GM21786 (cell line): ENCODE results near the gene LYVE1.
"Not testable (repeated sequence)": the region's sequence is repeated elsewhere in the genome, so short reads cannot be mapped to it uniquely, and the experiment has no call there.

Experiments used
- ATAC-seq: cut with Tn5 transposase; IDR thresholded peaks from one replicate; pipeline ENCODE4 v1.9.1; 2021; ENCODE audit not compliant: unreplicated experiment

Gene LYVE1, protein sequence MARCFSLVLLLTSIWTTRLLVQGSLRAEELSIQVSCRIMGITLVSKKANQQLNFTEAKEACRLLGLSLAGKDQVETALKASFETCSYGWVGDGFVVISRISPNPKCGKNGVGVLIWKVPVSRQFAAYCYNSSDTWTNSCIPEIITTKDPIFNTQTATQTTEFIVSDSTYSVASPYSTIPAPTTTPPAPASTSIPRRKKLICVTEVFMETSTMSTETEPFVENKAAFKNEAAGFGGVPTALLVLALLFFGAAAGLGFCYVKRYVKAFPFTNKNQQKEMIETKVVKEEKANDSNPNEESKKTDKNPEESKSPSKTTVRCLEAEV

GRCh38 chr11:10568486-10568941 lies at the start of gene LYVE1:
TSS of gene LYVE1 (minus strand) at chr11:10568665. CDS start at chr11:10568532, 133 bp downstream.
- no peak for ATAC-seq

GRCh38 chr11:10617551-10617950 lies 49.1 kb upstream of the LYVE1 start:
- no peak for ATAC-seq

- ATAC-seq, result no peak
These were observed 43.8 kb upstream of the LYVE1 start for GRCh38 chr11:10611979-10612862.

GRCh38 chr11:10609636-10610035 lies 41.2 kb upstream of the LYVE1 start:
- no peak for ATAC-seq

- no peak for ATAC-seq
These were observed 40.1 kb upstream of the LYVE1 start for GRCh38 chr11:10608584-10608983.

DNA sequence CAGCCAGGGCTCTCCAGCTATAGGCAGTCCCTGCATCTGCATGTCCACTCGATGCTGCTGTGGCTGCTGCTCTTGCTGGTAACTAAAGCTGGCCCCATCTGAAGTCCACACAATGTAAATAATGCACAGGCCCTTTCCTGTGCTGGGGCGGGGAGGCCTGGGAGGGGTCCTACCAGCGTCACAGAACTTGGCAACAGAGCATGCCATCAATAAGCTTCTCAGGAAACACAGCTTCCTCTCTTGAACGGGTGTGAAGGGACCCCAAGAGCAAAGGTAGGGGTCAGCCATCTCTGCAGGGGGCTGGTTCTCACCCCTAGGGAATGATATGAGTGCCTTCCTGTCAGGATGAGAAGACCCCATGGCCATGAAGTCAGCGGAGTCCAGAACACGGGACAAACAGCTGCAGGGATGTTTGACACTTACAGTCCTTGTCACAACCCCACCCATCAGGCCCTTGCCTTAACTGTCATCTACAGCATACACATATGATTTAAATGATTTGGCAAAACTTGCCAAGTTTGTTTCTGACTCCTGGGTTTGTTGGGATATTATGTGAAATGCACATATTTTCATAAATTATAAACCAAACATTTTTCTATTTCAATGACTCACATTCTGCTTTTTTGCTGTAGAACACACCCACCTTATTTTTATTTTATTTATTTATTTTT lies 39.1 kb upstream of the LYVE1 start:
- no peak for ATAC-seq

DNA sequence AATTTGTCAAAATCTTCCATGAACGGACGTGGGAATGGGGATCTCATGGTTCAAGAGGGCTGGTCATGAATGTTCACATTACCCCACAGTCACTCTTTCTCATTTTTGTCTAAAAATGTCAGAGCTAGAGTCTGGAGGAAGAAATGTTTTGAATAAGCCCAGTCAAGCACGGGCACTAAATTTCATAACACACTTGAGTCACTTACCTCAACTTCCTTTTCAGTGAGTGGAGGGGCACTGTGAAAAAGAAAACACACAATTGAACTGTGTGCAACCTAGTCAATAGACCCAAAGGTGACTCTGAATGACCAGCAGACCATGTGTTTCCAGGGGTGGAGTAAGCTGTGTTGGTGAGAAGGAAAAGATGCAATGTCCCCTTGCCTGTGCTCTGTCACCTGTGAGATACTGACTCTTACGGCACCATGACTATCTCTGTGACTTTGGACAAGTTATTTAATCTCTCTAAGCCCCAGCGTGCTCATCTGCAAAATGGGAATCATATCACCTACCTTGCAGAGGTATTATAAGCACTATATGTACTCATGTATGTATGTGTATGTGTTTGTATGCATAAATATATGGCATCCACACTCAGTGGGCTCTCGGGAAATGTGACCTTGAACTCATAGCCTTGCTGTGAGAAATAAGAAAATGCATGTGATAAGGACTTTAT lies 38.2 kb upstream of the LYVE1 start:
- ATAC-seq, result peak; percentile 69

DNA sequence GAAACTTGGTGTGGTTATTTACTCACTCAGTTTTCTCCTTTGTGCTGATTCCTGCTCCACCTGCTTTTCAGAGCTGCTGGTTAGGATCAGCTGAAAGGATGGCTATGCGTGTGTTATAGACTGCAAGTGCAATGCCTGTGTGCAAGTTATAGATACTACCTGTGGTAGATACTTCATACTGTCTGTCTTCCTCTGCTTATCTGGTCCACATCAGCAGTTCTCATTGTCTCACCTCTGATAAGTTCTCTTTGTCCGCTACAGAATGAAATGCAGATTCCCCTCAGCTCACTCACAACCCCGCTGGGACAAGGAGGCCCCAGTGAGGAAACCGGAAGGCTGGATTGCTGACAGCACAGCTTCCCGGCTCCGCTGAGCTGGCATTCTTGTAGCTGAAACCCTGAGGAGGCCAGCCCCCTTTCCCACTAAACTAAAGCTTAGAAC lies 37.5 kb upstream of the LYVE1 start:
- no peak for ATAC-seq

DNA sequence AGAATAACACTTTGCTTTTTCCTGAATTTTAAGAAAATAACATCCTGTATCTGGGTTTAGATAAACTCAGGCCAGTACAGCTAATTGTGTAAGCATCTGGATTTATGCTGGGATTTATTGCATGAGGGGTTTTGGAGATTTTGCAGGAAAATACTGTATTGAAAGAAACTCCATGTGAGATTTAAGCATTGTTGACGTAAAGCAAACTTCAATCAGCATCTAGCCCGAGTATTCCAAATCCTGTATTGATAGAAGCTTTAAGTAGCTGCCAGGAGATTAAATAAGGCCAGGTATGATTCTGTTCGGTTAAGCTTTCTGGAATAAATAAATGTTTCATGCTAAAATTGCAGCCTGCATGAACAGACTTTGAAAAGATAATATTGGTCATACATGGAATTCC lies 36.3 kb upstream of the LYVE1 start:
- no peak for ATAC-seq

GRCh38 chr11:10604340-10604748 lies 35.9 kb upstream of the LYVE1 start:
- no peak for ATAC-seq

- no peak for ATAC-seq
These were observed 35.3 kb upstream of the LYVE1 start for GRCh38 chr11:10603721-10604297.

DNA sequence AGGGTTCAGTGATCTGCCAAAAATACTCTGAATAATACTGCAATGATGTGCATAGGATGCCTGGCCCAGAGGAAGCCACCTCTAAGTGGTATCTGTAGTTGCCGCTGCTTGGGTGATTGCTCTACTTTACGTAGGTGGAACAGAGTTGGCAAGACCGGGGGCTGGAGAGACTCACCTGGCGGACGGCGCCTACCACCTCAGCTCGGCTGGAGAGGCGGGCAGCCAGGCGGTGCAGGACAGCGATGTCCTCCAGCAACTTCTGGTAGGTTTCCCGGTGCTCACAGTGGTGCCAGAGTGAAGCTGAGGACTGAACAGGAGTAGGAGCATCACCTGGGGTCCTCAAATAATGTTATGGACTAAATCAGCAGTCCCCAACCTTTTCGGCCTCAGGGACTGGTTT lies 34.5 kb upstream of the LYVE1 start:
- ATAC-seq, result no peak

- ATAC-seq, result no peak
These were observed 33.9 kb upstream of the LYVE1 start for GRCh38 chr11:10602366-10602765.

DNA sequence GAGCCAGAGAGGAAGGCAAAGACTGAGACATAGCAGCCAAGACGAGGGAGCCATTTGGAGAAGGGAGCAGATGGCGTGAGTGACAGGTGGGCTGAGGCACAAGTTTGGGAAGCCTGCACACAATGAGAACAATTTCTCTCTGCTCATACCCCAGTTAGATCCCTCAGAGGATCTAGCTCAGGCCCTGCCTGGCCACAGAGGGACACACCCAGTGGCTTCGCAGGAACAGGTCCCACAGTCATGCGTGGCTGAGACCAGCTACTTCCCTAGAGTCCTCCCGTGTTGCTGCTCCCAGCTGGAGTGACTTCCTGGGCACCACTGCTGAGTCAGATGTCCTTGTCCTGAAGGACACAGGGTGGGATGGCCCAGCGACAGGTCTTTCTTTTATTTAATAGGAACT lies 33.4 kb upstream of the LYVE1 start:
- ATAC-seq, result no peak

- ATAC-seq, result no peak
These were observed 32.2 kb upstream of the LYVE1 start for GRCh38 chr11:10600570-10601248.

- ATAC-seq, result no peak
These were observed 31.1 kb upstream of the LYVE1 start for GRCh38 chr11:10599388-10600175.

DNA sequence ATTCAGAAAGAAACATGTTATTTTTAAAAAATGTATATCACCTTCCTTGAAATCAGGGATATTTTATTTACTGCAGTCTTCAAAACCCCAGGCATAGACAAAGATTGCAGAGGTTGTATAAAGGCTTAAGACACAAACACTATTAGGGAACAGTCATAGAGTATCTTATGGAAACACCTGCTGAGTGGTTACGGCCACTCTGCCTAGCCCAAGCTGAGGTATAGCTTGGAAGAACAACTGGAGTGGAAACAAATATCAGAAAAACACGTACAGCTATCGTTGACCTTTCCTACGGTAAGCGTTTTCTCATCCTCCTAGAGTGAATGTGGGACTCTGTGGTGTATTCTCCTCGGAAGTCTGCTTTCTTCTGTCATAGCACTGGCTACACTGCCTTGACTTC lies 30.4 kb upstream of the LYVE1 start:
- no peak for ATAC-seq

GRCh38 chr11:10597877-10598351 lies 29.4 kb upstream of the LYVE1 start:
- no peak for ATAC-seq

- not testable (repeated sequence) for ATAC-seq
These were observed 27.4 kb upstream of the LYVE1 start for GRCh38 chr11:10595840-10596239.
